Measurements from ENCODE around the gene RBBP8. TPM values are rescaled to one million over a fixed set of nuclear protein-coding genes. Genes with fewer than 3 reads are reported as not detected.

The RBBP8 gene
- total and polyA plus RNA-seq, 7 experiments from 2014 or later = 0.59 to 55.8 (median 2.2) TPM

- no peak overlapping the region for H3K4me3 Mint-ChIP-seq
- H3K9me3 Mint-ChIP-seq = no peaks in the 10 kb centered on the region
- no peak for DNase-seq
- peaks cover 0 to 10% (median 0%) of the 10 kb centered on the region in 5 donors for H3K36me3 Mint-ChIP-seq
- H3K27me3 Mint-ChIP-seq = no peaks in the 10 kb centered on the region
- CTCF ChIA-PET = no interaction called here
- no peak for ATAC-seq
- POLR2A ChIA-PET = no interaction called here
- intact Hi-C loops (cut with micrococcal nuclease) = no loop called here
- peaks cover 0 to 13% (median 0%) of the 10 kb centered on the region in 7 donors for H3K4me1 Mint-ChIP-seq
- Histone ChIP-seq H3K36me3 (ENCODE audit: control insufficient read depth in 2 of 3, insufficient read depth in 3 of 3, low read length in 3 of 3) (no peaks in the 10 kb centered on the region), H3K4me3 (ENCODE audit: low read length) (no peak overlapping the region), H3K27ac (ENCODE audit: low read depth, low read length) (no peak overlapping the region), H3K4me1 (ENCODE audit: control insufficient read depth in 2 of 2, insufficient read depth in 2 of 2, low read length in 2 of 2) (no peaks in the 10 kb centered on the region), H3K9me3 (ENCODE audit: control insufficient read depth in 2 of 3, low read length in 3 of 3) (no peaks in the 10 kb centered on the region), H3K27me3 (ENCODE audit: control insufficient read depth in 2 of 2, insufficient read depth in 2 of 2, low read length in 2 of 2) (no peaks in the 10 kb centered on the region)
- no peak overlapping the region for H3K27ac Mint-ChIP-seq
Observed at GRCh38 chr18:22980394-22980793, 47.3 kb downstream of the RBBP8 start.

- no peak overlapping the region for H3K27ac ChIP-seq (ENCODE audit: low read depth, low read length)
- DNase-seq (no peak), ATAC-seq (no peak)
- Mint-ChIP-seq H3K36me3 (peaks cover 0 to 13% (median 0%) of the 10 kb centered on the region in 5 donors), H3K27me3 (no peaks in the 10 kb centered on the region), H3K27ac (no peak overlapping the region), H3K4me3 (no peak overlapping the region), H3K4me1 (peaks cover 0 to 13% (median 0%) of the 10 kb centered on the region in 7 donors), H3K9me3 (no peaks in the 10 kb centered on the region)
- intact Hi-C loops (cut with micrococcal nuclease) = no loop called here
- ChIA-PET POLR2A (no interaction called here), CTCF (interaction anchor here (0.9 to 4.0 kb wide), 2 partner anchors 17 to 51 kb away, joined by 3 to 60 read pairs; partner anchors contain the start of gene RBBP8)
- H3K4me3 ChIP-seq (ENCODE audit: low read length) = no peak overlapping the region
- H3K4me1 ChIP-seq (ENCODE audit: control insufficient read depth in 2 of 2, insufficient read depth in 2 of 2, low read length in 2 of 2) = no peaks in the 10 kb centered on the region
- no peaks in the 10 kb centered on the region for H3K36me3 ChIP-seq (ENCODE audit: control insufficient read depth in 2 of 3, insufficient read depth in 3 of 3, low read length in 3 of 3)
- no peaks in the 10 kb centered on the region for H3K9me3 ChIP-seq (ENCODE audit: control insufficient read depth in 2 of 3, low read length in 3 of 3)
- no peaks in the 10 kb centered on the region for H3K27me3 ChIP-seq (ENCODE audit: control insufficient read depth in 2 of 2, insufficient read depth in 2 of 2, low read length in 2 of 2)
Observed at GRCh38 chr18:22981274-22982133, 48.4 kb downstream of the RBBP8 start.

- no peaks in the 10 kb centered on the region for H3K9me3 ChIP-seq (ENCODE audit: control insufficient read depth in 2 of 3, low read length in 3 of 3)
- H3K4me3 ChIP-seq (ENCODE audit: low read length) = no peak overlapping the region
- H3K27ac Mint-ChIP-seq = no peak overlapping the region
- H3K4me1 ChIP-seq (ENCODE audit: control insufficient read depth in 2 of 2, insufficient read depth in 2 of 2, low read length in 2 of 2) = no peaks in the 10 kb centered on the region
- peak; percentile 40 for ATAC-seq
- no peaks in the 10 kb centered on the region for H3K27me3 Mint-ChIP-seq
- H3K4me1 Mint-ChIP-seq = peaks cover 0 to 8% (median 0%) of the 10 kb centered on the region in 7 donors
- no peaks in the 10 kb centered on the region for H3K36me3 ChIP-seq (ENCODE audit: control insufficient read depth in 2 of 3, insufficient read depth in 3 of 3, low read length in 3 of 3)
- no peaks in the 10 kb centered on the region for H3K9me3 Mint-ChIP-seq
- no peak overlapping the region for H3K27ac ChIP-seq (ENCODE audit: low read depth, low read length)
- POLR2A ChIA-PET = no interaction called here
- CTCF ChIA-PET = interaction anchor here (0.6 to 4.0 kb wide), 5 partner anchors 11 to 184 kb away, joined by 3 to 60 read pairs (median 3); partner anchors contain the start of gene RBBP8
- H3K4me3 Mint-ChIP-seq = no peak overlapping the region
- DNase-seq = peak in 6 of 9 donors; percentile 8 to 27 (median 21)
- intact Hi-C loops (cut with micrococcal nuclease) = loop anchor here (1.0 kb wide), 3 partner anchors 53 to 184 kb away; no protein-coding TSS in a partner anchor
- H3K27me3 ChIP-seq (ENCODE audit: control insufficient read depth in 2 of 2, insufficient read depth in 2 of 2, low read length in 2 of 2) = no peaks in the 10 kb centered on the region
- H3K36me3 Mint-ChIP-seq = peaks cover 0 to 13% (median 0%) of the 10 kb centered on the region in 5 donors
Observed at GRCh38 chr18:22983175-22983574, 50.0 kb downstream of the RBBP8 start.

- H3K4me1 Mint-ChIP-seq = peaks cover 0 to 1% (median 0%) of the 10 kb centered on the region in 7 donors
- no peaks in the 10 kb centered on the region for H3K9me3 Mint-ChIP-seq
- Histone ChIP-seq H3K36me3 (ENCODE audit: control insufficient read depth in 2 of 3, insufficient read depth in 3 of 3, low read length in 3 of 3) (no peaks in the 10 kb centered on the region), H3K4me1 (ENCODE audit: control insufficient read depth in 2 of 2, insufficient read depth in 2 of 2, low read length in 2 of 2) (no peaks in the 10 kb centered on the region), H3K27ac (ENCODE audit: low read depth, low read length) (no peak overlapping the region), H3K4me3 (ENCODE audit: low read length) (no peak overlapping the region), H3K27me3 (ENCODE audit: control insufficient read depth in 2 of 2, insufficient read depth in 2 of 2, low read length in 2 of 2) (no peaks in the 10 kb centered on the region), H3K9me3 (ENCODE audit: control insufficient read depth in 2 of 3, low read length in 3 of 3) (no peaks in the 10 kb centered on the region)
- intact Hi-C loops (cut with micrococcal nuclease) = no loop called here
- H3K36me3 Mint-ChIP-seq = peaks cover 0 to 12% (median 0%) of the 10 kb centered on the region in 5 donors
- H3K27ac Mint-ChIP-seq = no peak overlapping the region
- H3K4me3 Mint-ChIP-seq = no peak overlapping the region
- H3K27me3 Mint-ChIP-seq = no peaks in the 10 kb centered on the region
- no peak for ATAC-seq
- CTCF ChIA-PET = interaction anchor here (1.5 to 4.0 kb wide), 2 partner anchors 55 to 187 kb away, joined by 6 to 60 read pairs; partner anchors contain the start of gene RBBP8
- POLR2A ChIA-PET = no interaction called here
- DNase-seq = no peak
Observed at GRCh38 chr18:22985250-22985649, 52.1 kb downstream of the RBBP8 start.

GRCh38 chr18:22987547-22988189, 54.5 kb downstream of the RBBP8 start:
- Histone ChIP-seq H3K4me3 (ENCODE audit: low read length) (no peak overlapping the region), H3K36me3 (ENCODE audit: control insufficient read depth in 2 of 3, insufficient read depth in 3 of 3, low read length in 3 of 3) (no peaks in the 10 kb centered on the region), H3K27ac (ENCODE audit: low read depth, low read length) (no peak overlapping the region), H3K27me3 (ENCODE audit: control insufficient read depth in 2 of 2, insufficient read depth in 2 of 2, low read length in 2 of 2) (no peaks in the 10 kb centered on the region), H3K9me3 (ENCODE audit: control insufficient read depth in 2 of 3, low read length in 3 of 3) (no peaks in the 10 kb centered on the region), H3K4me1 (ENCODE audit: control insufficient read depth in 2 of 2, insufficient read depth in 2 of 2, low read length in 2 of 2) (no peaks in the 10 kb centered on the region)
- Mint-ChIP-seq H3K27me3 (no peaks in the 10 kb centered on the region), H3K4me3 (no peak overlapping the region), H3K36me3 (peaks cover 0 to 14% (median 0%) of the 10 kb centered on the region in 5 donors), H3K4me1 (peaks cover 0 to 3% (median 0%) of the 10 kb centered on the region in 7 donors), H3K27ac (no peak overlapping the region), H3K9me3 (no peaks in the 10 kb centered on the region)
- POLR2A ChIA-PET = no interaction called here
- ATAC-seq (no peak), DNase-seq (no peak)
- intact Hi-C loops (cut with micrococcal nuclease) = no loop called here
- CTCF ChIA-PET = interaction anchor here (1.1 kb wide), 1 partner anchor 58 kb away, joined by 3 read pairs; no protein-coding TSS in a partner anchor

- DNase-seq = no peak
- POLR2A ChIA-PET = no interaction called here
- H3K4me3 Mint-ChIP-seq = no peak overlapping the region
- H3K27me3 Mint-ChIP-seq = no peaks in the 10 kb centered on the region
- H3K4me1 Mint-ChIP-seq = peaks cover 0 to 3% (median 0%) of the 10 kb centered on the region in 7 donors
- intact Hi-C loops (cut with micrococcal nuclease) = no loop called here
- no peaks in the 10 kb centered on the region for H3K4me1 ChIP-seq (ENCODE audit: control insufficient read depth in 2 of 2, insufficient read depth in 2 of 2, low read length in 2 of 2)
- no peaks in the 10 kb centered on the region for H3K9me3 Mint-ChIP-seq
- no peak overlapping the region for H3K4me3 ChIP-seq (ENCODE audit: low read length)
- H3K27me3 ChIP-seq (ENCODE audit: control insufficient read depth in 2 of 2, insufficient read depth in 2 of 2, low read length in 2 of 2) = no peaks in the 10 kb centered on the region
- no peak for ATAC-seq
- H3K9me3 ChIP-seq (ENCODE audit: control insufficient read depth in 2 of 3, low read length in 3 of 3) = no peaks in the 10 kb centered on the region
- H3K36me3 ChIP-seq (ENCODE audit: control insufficient read depth in 2 of 3, insufficient read depth in 3 of 3, low read length in 3 of 3) = no peaks in the 10 kb centered on the region
- CTCF ChIA-PET = interaction anchor here (1.1 kb wide), 1 partner anchor 59 kb away, joined by 3 read pairs; no protein-coding TSS in a partner anchor
- H3K36me3 Mint-ChIP-seq = peaks cover 0 to 14% (median 0%) of the 10 kb centered on the region in 5 donors
- no peak overlapping the region for H3K27ac ChIP-seq (ENCODE audit: low read depth, low read length)
- H3K27ac Mint-ChIP-seq = no peak overlapping the region
Observed at GRCh38 chr18:22988208-22988607, 55.1 kb downstream of the RBBP8 start.
